HG03457 (cell line): Measurements from ENCODE around the gene MMP25.
"Not testable (repeated sequence)": the region's sequence is repeated elsewhere in the genome, so short reads cannot be mapped to it uniquely, and the experiment has no call there.

Source experiments
- ATAC-seq: cut with Tn5 transposase; IDR thresholded peaks from one replicate; pipeline ENCODE4 v1.9.1; 2021; ENCODE audit warnings: moderate number of reproducible peaks; ENCODE audit not compliant: unreplicated experiment

The MMP25 gene

GRCh38 chr16:3029491-3030221 is 16.7 kb upstream of the MMP25 start:
- no peak for ATAC-seq

- ATAC-seq: no peak
Observed at GRCh38 chr16:3030222-3031212, 15.8 kb upstream of the MMP25 start.

- ATAC-seq: no peak
Observed at GRCh38 chr16:3032624-3033023, 13.7 kb upstream of the MMP25 start.

GRCh38 chr16:3035289-3035971 is 10.9 kb upstream of the MMP25 start:
- ATAC-seq: no peak

- ATAC-seq: no peak
Observed at GRCh38 chr16:3035972-3036725, 10.2 kb upstream of the MMP25 start.

- no peak for ATAC-seq
Observed at GRCh38 chr16:3036726-3037315, 9.5 kb upstream of the MMP25 start, which contains the start of gene BICDL2. Gene BICDL2, minus strand, starts transcription at chr16:3036944. Its CDS starts 1,448 bp downstream, at chr16:3035496.

GRCh38 chr16:3038256-3038655 is 8.1 kb upstream of the MMP25 start:
- no peak for ATAC-seq

GRCh38 chr16:3038896-3039295 is 7.5 kb upstream of the MMP25 start:
- no peak for ATAC-seq

- ATAC-seq: no peak
Observed at GRCh38 chr16:3042376-3042775, 4.0 kb upstream of the MMP25 start.

GRCh38 chr16:3044708-3045107 is 1.7 kb upstream of the MMP25 start:
- ATAC-seq: no peak

GRCh38 chr16:3046641-3047386 is 453 bp downstream of the MMP25 start:
- ATAC-seq: no peak

GRCh38 chr16:3047387-3047720 is 993 bp downstream of the MMP25 start:
- ATAC-seq: no peak

- no peak for ATAC-seq
Observed at GRCh38 chr16:3049921-3050481, 3.6 kb downstream of the MMP25 start.

GRCh38 chr16:3050487-3050886 is 4.1 kb downstream of the MMP25 start:
- no peak for ATAC-seq

GRCh38 chr16:3051009-3051408 is 4.6 kb downstream of the MMP25 start:
- no peak for ATAC-seq

- no peak for ATAC-seq
Observed at GRCh38 chr16:3051494-3051893, 5.1 kb downstream of the MMP25 start.

- not testable (repeated sequence) for ATAC-seq
Observed at GRCh38 chr16:3052571-3053329, 6.4 kb downstream of the MMP25 start.

- not testable (repeated sequence) for ATAC-seq
Observed at GRCh38 chr16:3053330-3053710, 7.0 kb downstream of the MMP25 start.
